Dedifferentiated amniotic fluid mesenchymal stem cell (primary cell): ENCODE results near the gene KCNK4.

Experiments used
- DNase-seq: peaks from one replicate; pipeline ENCODE4 v3.0.0-alpha.2; 2016; ENCODE audit errors: extremely low spot score

KCNK4 gene

DNA sequence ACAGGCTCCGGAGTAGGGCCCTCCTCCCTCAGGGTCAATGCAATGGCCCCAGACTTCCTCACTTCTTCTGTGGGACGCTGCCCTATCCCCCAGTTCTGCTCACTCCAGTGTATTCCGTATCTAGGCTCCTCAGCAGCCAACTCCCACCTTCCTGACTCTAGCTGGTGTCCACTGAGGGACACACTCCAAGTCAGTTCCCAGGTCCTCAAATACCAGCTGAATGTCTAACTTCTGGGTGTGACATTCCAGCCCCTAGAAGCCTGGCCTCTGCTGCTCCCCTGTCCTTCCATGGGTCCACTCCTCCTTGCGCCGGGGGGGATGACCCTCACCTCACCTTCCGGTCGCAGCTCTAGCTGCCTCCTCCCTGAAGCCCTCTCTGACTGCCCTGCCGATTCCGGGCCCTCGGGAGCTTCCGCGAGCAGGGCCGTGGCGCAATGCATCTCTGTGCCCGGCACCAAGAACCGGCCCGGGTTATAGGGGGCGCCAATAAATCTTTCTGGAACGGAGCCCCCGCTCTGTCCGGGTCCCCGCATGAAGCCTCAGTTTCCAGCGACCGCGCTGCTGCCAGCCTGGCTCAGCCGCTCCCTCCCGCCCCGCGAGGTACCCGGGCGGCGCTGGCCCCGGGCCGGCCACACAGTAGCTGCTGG, 22.1 kb upstream of the KCNK4 start:
- no peak for DNase-seq

DNA sequence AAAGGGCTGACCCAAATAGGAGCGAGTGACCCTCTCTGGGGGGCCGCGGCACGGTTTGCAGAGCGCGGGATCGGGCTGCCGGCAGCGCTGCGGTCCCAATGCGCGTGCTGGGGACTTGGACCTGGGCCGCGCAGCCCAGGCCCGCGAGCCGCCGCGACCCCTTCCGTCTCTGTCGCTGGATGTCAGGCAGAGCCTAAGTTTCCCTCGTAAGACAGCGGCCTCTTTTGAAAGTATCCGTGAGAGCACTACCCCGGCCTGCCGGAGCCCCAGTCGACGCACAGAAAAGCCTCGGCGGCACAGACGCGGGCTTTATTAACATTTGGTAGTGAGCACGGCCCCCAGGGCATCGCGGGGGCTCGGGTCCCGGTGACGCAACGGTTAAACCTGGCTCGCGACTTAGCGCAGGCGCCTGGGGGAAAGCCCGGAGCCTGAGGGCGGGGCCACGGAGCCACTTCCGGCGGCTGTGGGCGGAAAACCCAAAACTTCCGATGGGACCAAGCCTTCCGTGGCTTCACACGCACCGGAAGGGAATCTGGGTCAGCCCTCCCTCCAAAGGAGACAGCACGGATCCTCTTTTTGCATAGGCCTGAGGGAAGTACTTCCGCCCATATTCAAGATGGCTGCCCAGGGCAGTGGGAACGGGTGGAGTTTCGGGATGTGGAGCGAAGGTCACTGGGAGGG, 21.4 kb upstream of the KCNK4 start:
- peak; percentile 100 for DNase-seq

DNA sequence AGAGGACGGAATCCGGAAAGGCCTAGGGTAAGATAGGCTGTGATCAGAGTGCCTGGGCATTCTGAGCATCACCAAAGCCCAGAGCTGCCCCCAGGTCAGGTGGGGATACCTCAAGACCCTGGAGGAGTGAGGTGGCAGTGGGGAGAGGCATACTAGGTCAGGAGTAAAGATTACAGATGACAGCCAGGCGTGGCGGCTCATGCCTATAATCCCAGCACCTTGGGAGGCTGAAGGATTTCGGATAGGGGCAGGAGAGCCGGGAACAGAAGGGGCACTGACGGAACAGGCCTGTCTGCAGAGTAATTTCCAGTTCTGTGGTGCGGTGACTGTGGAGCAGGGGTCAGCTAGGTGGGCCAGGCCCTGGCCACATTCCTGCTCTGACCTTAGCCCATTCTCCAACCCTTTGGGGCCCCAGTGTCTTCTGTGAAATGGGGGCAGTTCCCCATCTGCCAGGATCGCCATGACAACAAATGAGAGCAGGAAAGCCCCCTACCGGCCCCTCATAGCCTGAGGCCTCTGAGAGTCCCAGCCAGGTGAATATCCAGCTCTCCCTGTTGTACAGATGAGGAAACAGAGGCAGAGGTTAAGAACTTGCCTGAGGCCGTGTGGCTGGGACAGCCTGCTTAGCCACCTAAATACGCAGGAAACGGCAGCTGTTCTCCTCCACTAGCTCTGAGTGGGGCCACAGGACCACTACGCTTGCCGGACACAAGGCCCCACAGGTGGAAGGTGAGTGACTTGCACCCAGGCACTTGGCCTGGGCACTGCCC, 15.9 kb upstream of the KCNK4 start:
- DNase-seq: no peak

DNA sequence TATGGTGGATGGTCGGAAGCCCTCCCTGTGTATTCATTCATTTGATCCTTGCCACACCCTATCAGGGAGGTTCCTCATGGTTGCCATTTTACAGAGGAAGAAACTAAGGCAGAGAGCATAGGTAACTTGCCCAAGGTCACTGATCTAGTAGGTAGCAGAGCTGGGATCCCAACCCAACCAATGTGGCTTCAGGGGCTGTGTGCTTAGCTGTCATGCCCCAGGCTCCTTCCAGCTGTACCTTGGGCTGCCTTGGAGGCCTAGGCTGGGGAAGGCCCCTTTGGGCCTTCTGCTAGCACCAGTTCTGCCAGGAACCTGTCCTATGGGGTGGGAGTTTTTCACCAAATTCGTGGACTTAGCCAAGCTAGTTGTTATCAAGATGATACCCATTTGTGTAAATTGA, 15.3 kb upstream of the KCNK4 start:
- DNase-seq: no peak

DNA sequence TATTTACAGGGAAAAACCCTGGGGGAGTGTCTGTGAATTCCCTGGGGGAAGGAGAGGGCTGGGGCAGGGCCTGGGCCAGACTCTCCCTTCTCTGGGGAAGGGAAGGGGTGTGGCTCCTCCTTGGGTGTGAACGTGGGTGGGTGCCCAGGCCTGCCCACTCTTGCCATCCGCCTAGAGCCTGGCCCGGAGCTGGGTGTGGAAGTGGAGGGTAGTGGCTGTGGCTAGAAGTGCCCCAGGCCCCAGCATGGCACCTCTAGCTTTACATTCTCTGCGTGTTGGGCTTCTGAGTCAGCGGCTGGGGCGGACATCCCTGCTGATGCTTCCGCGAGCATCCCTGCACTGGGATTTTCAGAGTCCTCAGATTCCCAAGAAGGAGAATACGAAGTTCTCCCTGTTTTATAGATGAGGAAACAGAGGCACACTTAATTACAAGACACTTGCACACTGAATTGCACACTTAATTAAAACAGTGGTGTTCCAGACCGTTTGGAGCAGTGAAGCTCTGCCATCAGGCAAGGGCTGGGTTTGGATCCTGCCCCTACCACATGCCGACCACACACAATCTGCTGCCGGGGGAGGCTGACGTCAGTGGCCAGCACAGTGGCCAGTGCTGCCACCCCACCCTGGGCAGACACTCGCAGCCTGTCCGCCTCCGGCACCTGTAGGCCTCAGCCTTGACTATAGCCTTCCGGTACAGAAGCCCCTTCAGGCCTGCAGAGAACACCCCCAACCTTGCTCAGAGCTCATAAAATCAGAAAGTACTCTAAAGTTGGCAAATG, 14.3 kb upstream of the KCNK4 start:
- DNase-seq: no peak

DNA sequence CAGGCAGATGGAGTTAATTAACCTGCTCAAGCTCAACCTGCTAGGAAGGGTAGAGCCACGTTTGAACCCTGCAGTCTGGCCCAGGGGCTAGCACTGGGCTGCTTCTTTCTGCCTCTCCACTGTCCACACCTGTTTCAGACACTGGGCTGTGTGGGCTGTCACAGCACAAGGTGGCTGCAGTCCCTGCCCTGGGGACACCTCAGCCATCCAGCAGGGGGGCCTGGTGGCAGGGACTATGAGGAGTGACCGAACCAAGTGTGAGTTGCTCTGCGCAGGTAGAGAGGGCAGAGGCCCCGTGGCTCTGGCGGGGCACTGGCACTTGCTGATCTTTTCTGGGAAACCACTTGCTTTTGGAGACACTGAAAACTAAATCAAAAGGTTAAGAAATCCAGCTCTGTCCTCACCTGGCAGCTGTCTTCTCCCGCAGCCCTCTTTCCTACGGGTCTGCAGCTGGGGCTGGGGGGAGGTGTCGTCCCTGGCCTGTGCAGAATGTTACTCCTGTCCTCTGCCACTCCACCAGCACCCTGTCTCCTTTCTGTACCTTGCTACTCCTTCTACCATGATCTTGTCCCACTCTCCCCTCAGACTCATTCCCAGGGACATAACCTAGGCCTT, 12.4 kb upstream of the KCNK4 start:
- no peak for DNase-seq

DNA sequence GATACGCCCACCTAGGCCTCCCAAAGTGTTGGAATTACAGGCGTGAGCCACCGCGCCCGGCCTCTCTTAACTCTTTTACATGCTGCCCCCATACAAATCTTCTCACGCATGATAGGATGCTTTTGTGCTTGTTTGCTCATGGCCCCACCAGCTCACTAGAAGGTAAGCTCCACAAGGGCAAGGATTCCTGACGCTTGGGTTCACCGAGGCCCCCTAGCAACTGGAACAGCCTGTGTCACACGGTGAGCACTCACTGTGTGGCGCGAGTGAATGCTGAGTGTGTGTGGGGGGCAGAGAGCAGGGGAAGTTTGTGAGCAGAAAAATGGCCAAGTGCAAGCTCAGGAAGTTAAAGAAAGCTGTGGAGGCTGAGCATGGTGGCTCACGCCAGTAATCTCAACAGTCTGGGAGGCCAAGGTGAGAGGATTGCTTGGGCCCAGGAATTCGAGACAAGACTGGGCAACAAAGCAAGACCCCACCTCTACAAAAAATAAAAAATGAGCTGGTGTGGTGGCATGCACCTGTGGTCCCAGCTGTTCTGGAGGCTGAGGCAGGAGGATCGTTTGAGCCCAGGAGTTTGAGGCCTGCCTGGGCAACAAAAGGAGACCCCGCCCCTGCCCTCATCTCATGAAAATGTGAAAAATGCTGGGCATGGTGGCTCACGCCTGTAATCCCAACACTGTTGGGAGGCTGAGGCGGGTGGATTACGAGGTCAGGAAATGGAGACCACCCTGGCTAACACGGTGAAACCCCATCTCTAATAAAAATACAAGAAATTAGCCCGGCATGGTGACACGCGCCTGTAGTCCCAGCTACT, 8.9 kb upstream of the KCNK4 start:
- no peak for DNase-seq

DNA sequence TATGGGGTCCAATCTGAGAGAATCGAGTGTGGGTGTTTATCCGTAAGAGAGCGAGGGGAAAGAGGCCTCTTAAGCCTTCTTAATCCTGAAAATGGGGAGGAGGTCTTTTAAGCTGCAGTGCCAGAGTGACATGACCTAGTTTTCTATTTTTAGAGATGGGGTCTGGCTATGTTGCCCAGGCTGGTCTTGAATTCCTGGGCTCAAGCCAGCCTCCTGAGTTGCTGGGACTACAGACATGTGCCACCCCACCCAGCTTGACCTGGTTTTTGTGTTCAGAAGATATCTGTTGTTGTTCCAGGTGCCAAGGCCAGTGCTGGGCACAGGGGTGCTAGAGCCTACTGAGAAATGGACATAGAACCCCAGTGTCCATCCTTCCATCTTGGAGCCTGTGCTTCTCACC, 8.0 kb upstream of the KCNK4 start:
- no peak for DNase-seq

DNA sequence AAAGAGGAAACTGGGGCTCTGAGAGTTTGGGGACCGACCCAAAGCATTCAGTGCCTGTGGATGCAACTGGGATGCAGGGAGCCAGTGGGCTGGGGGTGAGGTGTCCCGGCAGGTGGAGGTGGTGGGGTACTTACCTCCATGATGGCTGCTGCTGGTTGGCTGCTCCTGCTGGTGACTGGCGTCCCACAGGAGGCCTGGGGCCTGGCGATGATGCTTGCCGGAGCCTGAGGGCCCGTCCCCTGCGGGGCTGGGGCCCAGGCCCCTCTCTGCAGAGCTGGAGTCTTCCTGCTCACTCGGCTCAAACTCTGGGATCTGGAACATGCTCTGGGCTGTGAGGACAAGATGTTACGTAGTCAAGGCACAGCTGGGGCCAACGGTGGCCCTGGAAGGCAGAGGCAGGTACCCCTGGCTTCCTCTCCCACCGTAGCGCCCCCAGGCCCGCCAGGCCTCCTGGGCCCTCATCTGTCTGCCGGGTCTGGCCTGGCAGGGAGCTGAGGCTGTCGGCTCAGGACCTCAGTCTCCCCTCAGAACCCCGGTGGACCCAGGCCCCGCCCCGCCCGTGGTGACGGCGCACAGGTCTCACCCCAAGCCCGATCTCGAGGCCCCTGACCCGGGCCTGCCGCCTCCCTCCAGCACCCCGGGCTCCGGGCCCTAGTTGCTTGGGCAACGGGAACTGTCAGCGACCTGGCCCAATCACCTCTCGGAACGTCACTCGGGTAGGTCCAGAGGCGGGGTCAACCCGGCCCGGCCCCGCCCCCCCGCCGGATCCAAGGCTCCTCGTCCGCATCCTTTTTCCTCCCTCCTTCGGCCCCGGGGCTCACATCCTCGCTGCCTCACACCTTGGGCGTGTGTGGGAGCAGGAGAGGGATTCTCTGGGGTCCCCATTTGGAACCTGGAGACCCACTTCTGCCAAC, 6.8 kb upstream of the KCNK4 start, which contains the start of gene BAD:
Gene BAD (minus strand): TSS at position 618 of the 914 bp plus-strand sequence. CDS start 297 bp downstream, at position 321.
- DNase-seq: peak; percentile 91

DNA sequence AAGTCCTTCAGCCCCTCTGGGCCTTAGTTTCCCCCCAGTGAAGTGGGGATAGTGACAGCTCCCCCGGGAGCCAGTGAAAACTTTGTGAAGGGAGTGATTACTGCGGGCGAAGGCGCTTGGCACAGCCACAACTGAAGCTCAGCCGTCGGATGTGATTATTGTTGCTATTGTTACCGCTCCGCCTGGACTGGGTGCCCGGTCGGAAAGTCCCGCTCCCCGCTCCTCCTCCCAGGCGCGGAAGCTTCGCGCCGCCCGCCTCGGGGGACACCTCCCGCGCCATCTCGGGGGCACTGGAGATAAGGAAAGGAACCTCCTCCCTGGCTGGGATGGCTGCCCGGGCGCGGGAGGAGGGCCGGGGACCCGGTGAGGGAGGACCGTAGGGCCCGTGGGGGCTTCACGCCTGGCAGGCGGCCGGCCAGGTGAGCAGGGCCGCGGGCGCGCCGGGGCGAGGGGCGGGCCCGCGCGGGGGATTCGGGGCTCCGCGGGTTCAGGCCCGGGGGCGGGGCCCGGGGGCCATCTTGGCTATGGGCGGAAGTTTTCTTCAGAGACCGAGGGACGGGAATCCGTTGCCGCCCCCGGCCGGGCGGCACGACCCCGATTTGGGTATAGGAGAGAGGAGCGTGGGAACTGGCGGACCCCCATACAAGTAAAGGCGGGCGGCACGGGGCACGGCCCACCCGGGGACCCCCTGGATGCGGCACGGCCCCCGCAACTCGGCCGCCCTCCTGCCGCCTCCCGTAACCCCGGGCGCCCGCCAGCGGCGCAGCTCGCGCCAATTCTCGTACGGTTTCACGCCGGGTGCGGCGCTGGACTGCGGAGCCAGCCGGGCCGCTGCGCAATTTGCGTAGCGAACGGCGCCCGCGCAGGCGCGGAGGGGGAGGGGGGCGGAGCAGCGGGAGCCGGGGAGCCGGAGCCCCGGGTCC, 5.9 kb upstream of the KCNK4 start, which contains the start of gene GPR137:
Gene GPR137 (plus strand): TSS at position 887 of the 923 bp plus-strand sequence. CDS start 677 bp downstream, outside the sequence.
- peak; percentile 39 for DNase-seq

DNA sequence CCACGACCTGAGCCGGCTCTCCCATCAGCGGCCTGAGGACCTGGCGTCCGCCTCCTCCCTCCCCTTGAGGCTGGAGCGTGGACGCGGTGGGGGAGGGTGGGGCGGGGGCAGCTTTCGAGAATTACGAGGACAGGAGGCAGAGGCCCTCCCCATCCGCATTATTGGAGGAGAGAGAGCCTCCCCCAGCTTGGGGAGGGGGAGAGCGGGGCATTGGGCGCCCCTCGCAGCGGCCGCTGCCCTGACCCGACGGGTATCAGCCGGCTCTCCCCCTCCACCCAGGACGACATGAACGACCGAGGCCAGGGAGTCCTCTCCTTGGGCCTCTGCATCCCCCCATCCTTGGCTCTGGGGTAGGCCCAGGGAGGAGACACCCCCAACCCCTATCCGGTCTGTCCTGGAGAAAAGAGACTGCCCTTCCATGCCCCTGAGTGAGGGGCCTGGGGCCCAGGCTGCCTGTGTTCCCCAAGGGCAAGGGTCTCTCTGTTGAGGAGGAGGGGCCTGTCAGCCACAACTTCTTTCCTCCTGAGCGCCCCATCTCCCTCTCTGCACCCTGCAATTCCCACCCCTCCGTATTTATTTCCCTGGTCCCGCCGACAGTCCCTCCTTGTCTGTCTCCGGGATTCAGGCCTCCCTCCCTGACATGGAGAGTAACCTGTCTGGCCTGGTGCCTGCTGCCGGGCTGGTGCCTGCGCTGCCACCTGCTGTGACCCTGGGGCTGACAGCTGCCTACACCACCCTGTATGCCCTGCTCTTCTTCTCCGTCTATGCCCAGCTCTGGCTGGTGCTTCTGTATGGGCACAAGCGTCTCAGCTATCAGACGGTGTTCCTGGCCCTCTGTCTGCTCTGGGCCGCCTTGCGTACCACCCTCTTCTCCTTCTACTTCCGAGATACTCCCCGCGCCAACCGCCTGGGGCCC, 5.0 kb upstream of the KCNK4 start:
- no peak for DNase-seq

DNA sequence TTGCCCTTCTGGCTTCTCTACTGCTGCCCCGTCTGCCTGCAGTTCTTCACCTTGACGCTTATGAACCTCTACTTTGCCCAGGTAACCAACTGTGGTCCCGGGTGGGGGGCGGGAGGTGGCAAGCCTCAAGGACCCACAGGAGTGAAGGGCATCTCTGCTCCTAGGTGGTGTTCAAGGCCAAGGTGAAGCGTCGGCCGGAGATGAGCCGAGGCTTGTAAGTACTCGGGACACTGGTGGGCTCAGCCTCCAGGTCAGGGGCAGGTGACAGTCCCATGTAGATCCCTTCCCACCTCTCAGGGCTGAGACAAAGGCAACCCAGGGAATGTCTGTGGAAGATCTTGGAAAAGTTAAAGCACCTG, 4.3 kb upstream of the KCNK4 start:
- no peak for DNase-seq

DNA sequence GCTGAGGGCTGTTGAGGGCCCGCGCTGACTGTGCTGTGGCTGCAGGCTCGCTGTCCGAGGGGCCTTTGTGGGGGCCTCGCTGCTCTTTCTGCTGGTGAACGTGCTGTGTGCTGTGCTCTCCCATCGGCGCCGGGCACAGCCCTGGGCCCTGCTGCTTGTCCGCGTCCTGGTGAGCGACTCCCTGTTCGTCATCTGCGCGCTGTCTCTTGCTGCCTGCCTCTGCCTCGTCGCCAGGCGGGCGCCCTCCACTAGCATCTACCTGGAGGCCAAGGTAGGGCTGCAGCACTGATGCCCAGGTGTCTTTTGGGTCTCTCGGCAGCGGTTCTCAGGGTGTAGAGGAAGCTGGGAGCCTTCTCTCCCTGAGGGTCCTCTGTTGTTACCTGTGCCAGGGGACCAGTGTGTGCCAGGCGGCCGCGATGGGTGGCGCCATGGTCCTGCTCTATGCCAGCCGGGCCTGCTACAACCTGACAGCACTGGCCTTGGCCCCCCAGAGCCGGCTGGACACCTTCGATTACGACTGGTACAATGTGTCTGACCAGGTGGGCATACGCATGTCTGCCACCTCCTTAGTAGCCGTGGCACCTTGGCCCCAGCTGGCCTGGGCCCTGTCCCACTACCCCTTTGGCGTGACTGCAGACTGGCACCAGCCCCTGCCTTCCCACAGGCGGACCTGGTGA, 3.3 kb upstream of the KCNK4 start:
- no peak for DNase-seq

DNA sequence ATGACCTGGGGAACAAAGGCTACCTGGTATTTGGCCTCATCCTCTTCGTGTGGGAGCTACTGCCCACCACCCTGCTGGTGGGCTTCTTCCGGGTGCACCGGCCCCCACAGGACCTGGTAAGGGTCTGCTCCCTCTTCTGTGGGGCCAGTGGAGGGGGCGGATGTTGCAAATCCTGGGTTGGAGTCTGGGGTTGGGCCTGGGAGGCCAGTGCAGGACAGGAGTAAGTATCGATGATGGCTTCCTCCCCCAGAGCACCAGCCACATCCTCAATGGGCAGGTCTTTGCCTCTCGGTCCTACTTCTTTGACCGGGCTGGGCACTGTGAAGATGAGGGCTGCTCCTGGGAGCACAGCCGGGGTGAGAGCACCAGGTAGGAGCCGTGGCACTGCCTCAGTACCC, 2.8 kb upstream of the KCNK4 start:
- no peak for DNase-seq

DNA sequence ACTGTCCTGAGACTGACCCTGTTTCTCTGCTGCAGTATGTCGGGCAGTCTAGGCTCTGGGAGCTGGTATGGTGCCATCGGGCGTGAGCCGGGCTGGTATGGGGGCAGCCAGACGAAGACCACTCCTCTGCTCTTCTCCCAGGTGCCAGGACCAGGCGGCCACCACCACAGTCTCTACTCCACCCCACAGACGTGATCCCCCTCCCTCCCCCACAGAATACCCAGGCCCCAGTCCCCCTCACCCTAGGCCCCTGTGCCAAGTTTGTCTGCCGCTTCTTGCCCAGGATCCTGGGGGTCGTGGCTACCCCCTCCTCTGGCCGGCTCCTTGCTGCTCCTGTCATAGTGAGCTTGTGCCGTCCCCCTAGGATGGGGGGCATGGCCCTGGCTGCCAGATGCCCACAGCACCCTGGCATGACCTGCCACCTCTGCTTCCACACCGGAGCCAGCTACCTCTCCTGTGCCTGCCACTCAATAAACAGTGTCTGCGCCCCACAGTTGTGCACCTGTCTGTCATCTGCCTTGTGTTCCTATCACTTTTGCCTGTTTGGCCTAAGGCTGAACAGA, 2.0 kb upstream of the KCNK4 start:
- DNase-seq: no peak
